ENCODE data around the gene CNKSR2.

- no peak for TF ChIP-seq CTCF (conservative IDR thresholded peaks at IDR 0.05; ENCODE audit: low read depth in 2 of 2)
- TF ChIP-seq POLR2AphosphoS5 (IDR thresholded peaks at IDR 0.05; ENCODE audit: low read depth), result no peak
- no peak for TF ChIP-seq EZH2 (IDR thresholded peaks at IDR 0.05; ENCODE audit: low read depth, unreplicated experiment)
- TF ChIP-seq CREB1 (CRISPR knock-in tag; IDR thresholded peaks at IDR 0.05; ENCODE audit: low read depth), result no peak
- no peak for TF ChIP-seq EZH2phosphoT487 (IDR thresholded peaks at IDR 0.05; ENCODE audit: unreplicated experiment)
- TF ChIP-seq JUNB (IDR thresholded peaks at IDR 0.05; ENCODE audit: unreplicated experiment), result no peak
- no peak for TF ChIP-seq REST (IDR thresholded peaks at IDR 0.05; ENCODE audit: unreplicated experiment)
- no peak for TF ChIP-seq ZNF331 (CRISPR knock-in tag; IDR thresholded peaks at IDR 0.05; ENCODE audit: low read depth)
- TF ChIP-seq STAT1 (IDR thresholded peaks at IDR 0.05; ENCODE audit: unreplicated experiment), result no peak
- no peak for TF ChIP-seq ETS1 (IDR thresholded peaks at IDR 0.05)
These were observed 285.1 kb downstream of the CNKSR2 start for GRCh38 chrX:21659320-21659719.
